HEK293 (cell line): ENCODE results near the gene CIZ1.

Experiments used
- CTCF ChIA-PET: fragments of 350-600 bp; formaldehyde crosslinking; extraction: SDS; loops from one replicate; lab custom pipeline; 2021; ENCODE audit warnings: antibody characterized with exemption; lab: Yijun Ruan, JAX
- POLR2A ChIA-PET: fragments of 300-600 bp; formaldehyde crosslinking; extraction: SDS; loops from one replicate; lab custom pipeline; 2020; ENCODE audit warnings: antibody characterized with exemption, inconsistent platforms; lab: Yijun Ruan, JAX
- H3K27ac ChIP-seq: fragments of 200-500 bp; sonication (Bioruptor generic); 2 replicates; pipeline ENCODE4 v1.5.1; 2014; ENCODE audit warnings: low read depth, low read length, control low read depth, inconsistent platforms; ENCODE audit errors: extremely low read depth
- H3K36me3 ChIP-seq, 2 experiments: fragments of 200-500 bp in 1 of 2; sonication (Bioruptor generic) in 1 of 2; 1 replicate in 1 of 2; 2 replicates in 1 of 2; pipeline ENCODE4 v1.5.1; 2014 to 2017; ENCODE audit warnings: inconsistent platforms in 2 of 2, low read length in 2 of 2; ENCODE audit not compliant: control insufficient read depth in 2 of 2, insufficient read depth in 1 of 2
- H3K4me1 ChIP-seq: fragments of 200-500 bp; sonication (Bioruptor generic); 2 replicates; pipeline ENCODE4 v1.5.1; 2014; ENCODE audit warnings: mild to moderate bottlenecking, low read length, inconsistent platforms; ENCODE audit not compliant: control insufficient read depth, insufficient read depth
- H3K4me3 ChIP-seq: 2 replicates; pipeline ENCODE4 v1.5.1; 2011; ENCODE audit warnings: low read depth, mild to moderate bottlenecking, control low read depth, low read length, moderate library complexity
- H3K9me3 ChIP-seq: fragments of 200-500 bp; sonication (Bioruptor generic); 2 replicates; pipeline ENCODE4 v1.5.1; 2014; ENCODE audit warnings: low read depth, low read length, inconsistent platforms; ENCODE audit not compliant: control insufficient read depth, insufficient read depth
- EGR2 ChIP-seq: fragments of 450-650 bp; formaldehyde crosslinking; IDR thresholded peaks from 2 replicates; pipeline ENCODE4 v1.5.1; 2016; ENCODE audit warnings: low read depth, missing biosample characterization, missing genetic modification characterization
- HOXA7 ChIP-seq: sonication (generic); formaldehyde crosslinking; IDR thresholded peaks from 2 replicates; pipeline ENCODE4 v1.8.1; 2022; ENCODE audit warnings: missing genetic modification reagents, borderline replicate concordance
- ZBTB10 ChIP-seq: fragments of 450-650 bp; formaldehyde crosslinking; IDR thresholded peaks from 2 replicates; pipeline ENCODE4 v1.5.1; 2016; ENCODE audit warnings: missing biosample characterization, missing genetic modification characterization
- ZIC2 ChIP-seq: fragments of 450-650 bp; formaldehyde crosslinking; IDR thresholded peaks from 2 replicates; pipeline ENCODE4 v1.5.1; 2016; ENCODE audit warnings: missing biosample characterization, missing genetic modification characterization
- ZNF112 ChIP-seq: fragments of 450-650 bp; formaldehyde crosslinking; IDR thresholded peaks from 2 replicates; pipeline ENCODE4 v1.5.0; 2017; ENCODE audit warnings: missing biosample characterization, missing genetic modification characterization
- ZNF121 ChIP-seq: fragments of 450-650 bp; formaldehyde crosslinking; IDR thresholded peaks from 2 replicates; pipeline ENCODE4 v1.5.1; 2016; ENCODE audit warnings: missing biosample characterization, missing genetic modification characterization
- ZNF211 ChIP-seq: fragments of 450-650 bp; formaldehyde crosslinking; IDR thresholded peaks from 2 replicates; pipeline ENCODE4 v1.5.1; 2016; ENCODE audit warnings: low read depth, missing biosample characterization, missing genetic modification characterization
- ZNF311 ChIP-seq: fragments of 450-650 bp; formaldehyde crosslinking; IDR thresholded peaks from 2 replicates; pipeline ENCODE4 v1.5.1; 2017; ENCODE audit warnings: missing biosample characterization, missing genetic modification characterization, borderline replicate concordance
- ZNF555 ChIP-seq: fragments of 450-650 bp; formaldehyde crosslinking; conservative IDR thresholded peaks from 2 replicates; pipeline ENCODE4 v1.5.1; 2017; ENCODE audit warnings: missing biosample characterization, mild to moderate bottlenecking, missing genetic modification characterization, inconsistent platforms
- ZNF585B ChIP-seq: fragments of 450-650 bp; formaldehyde crosslinking; IDR thresholded peaks from 2 replicates; pipeline ENCODE4 v1.5.1; 2016; ENCODE audit warnings: missing biosample characterization, missing genetic modification characterization
- ZNF610 ChIP-seq: fragments of 450-650 bp; formaldehyde crosslinking; IDR thresholded peaks from 2 replicates; pipeline ENCODE4 v1.5.1; 2016; ENCODE audit warnings: missing biosample characterization, missing genetic modification characterization, borderline replicate concordance
- ZNF623 ChIP-seq: fragments of 450-650 bp; formaldehyde crosslinking; IDR thresholded peaks from 2 replicates; pipeline ENCODE4 v1.5.1; 2016; ENCODE audit warnings: missing biosample characterization, missing genetic modification characterization
- ZNF664 ChIP-seq: fragments of 450-650 bp; formaldehyde crosslinking; IDR thresholded peaks from 2 replicates; pipeline ENCODE4 v1.5.1; 2016; ENCODE audit warnings: missing biosample characterization, missing genetic modification characterization

CIZ1 gene

GRCh38 chr9:128188209-128188608 lies 3.2 kb downstream of the CIZ1 start:
- ChIA-PET CTCF (interaction anchor here (0.6 to 1.3 kb wide), 3 partner anchors 42 to 71 kb away, joined by 3 to 6 read pairs (median 3); no protein-coding TSS in a partner anchor), POLR2A (interaction anchor here (1.1 kb wide), 1 partner anchor 28 kb away, joined by 4 read pairs; the partner anchor contains the start of gene BBLN)
- no peak for TF ChIP-seq ZNF112 (tag by site-specific recombination)
- peak; percentile 68; the same call in 1 of the 2 replicates for TF ChIP-seq ZNF121 (tag by site-specific recombination)
- peaks cover 15 to 61% of the 10 kb centered on the region in 2 experiments; a peak in 2 of 3 replicates for H3K36me3 ChIP-seq
- no peaks in the 10 kb centered on the region for H3K9me3 ChIP-seq
- H3K4me3 ChIP-seq = no peak overlapping the region
- no peaks in the 10 kb centered on the region for H3K4me1 ChIP-seq
- H3K27ac ChIP-seq = no peak overlapping the region

DNA sequence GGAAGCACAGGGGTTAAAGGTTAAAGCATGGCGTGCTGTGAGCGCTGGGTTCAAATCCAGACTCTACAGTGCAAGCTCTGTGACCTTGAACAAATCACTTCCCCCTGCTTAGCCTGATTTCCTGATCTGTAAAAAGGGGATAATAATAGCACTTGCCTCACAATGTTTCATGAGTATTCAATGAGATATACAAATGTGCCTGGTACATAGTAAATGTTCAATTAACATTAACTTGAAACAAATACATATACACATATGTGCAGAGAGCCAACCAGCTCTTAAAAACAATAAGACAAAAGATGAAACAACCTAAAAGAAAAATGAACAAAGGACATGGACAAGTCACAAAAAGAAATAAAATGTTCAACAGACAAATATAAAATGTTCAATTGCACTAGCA lies 4.0 kb downstream of the CIZ1 start:
- TF ChIP-seq ZBTB10 (tag by site-specific recombination) (no peak), ZNF610 (tag by site-specific recombination) (no peak), ZNF211 (no peak), ZNF585B (no peak), ZNF555 (tag by site-specific recombination) (no peak), ZNF311 (no peak), ZNF664 (tag by site-specific recombination) (peak; percentile 91)
- TF ChIP-seq, all 188 proteins: peak for 1
- ChIA-PET CTCF (interaction anchor here (0.5 to 1.4 kb wide), 5 partner anchors 12 to 95 kb away, joined by 3 to 6 read pairs (median 3); no protein-coding TSS in a partner anchor), POLR2A (interaction anchor here (2.0 kb wide), 1 partner anchor 28 kb away, joined by 5 read pairs; the partner anchor contains the start of gene BBLN)
- Histone ChIP-seq H3K36me3 (peaks cover 15 to 70% of the 10 kb centered on the region in 2 experiments; a peak in 2 of 3 replicates), H3K27ac (no peak overlapping the region), H3K9me3 (no peaks in the 10 kb centered on the region), H3K4me3 (no peak overlapping the region), H3K4me1 (no peaks in the 10 kb centered on the region)

- no peak overlapping the region for H3K27ac ChIP-seq
- H3K4me3 ChIP-seq = no peak overlapping the region
- TF ChIP-seq EGR2 (peak; percentile 53), ZNF623 (peak; percentile 93), HOXA7 (CRISPR knock-in tag) (no peak), ZIC2 (peak; percentile 38; the same call in 1 of the 2 replicates)
- H3K4me1 ChIP-seq = no peaks in the 10 kb centered on the region
- H3K9me3 ChIP-seq = no peaks in the 10 kb centered on the region
- ChIA-PET POLR2A (interaction anchor here (0.5 to 2.0 kb wide), 6 partner anchors 11 to 587 kb away, joined by 3 to 6 read pairs (median 4); partner anchors contain the start of gene BBLN), CTCF (interaction anchor here (0.5 to 1.4 kb wide), 5 partner anchors 11 to 94 kb away, joined by 3 to 5 read pairs (median 3); no protein-coding TSS in a partner anchor)
- H3K36me3 ChIP-seq = peaks cover 15 to 72% of the 10 kb centered on the region in 2 experiments; a peak in 2 of 3 replicates
These were observed 5.1 kb downstream of the CIZ1 start for GRCh38 chr9:128185979-128186965.
